Nephron (organoid): ENCODE data around the gene HNRNPAB.

Experiments used
- H3K27ac Mint-ChIP-seq, 3 experiments: 2 replicates each; pipeline ENCODE4 v1.8.0; 2020; ENCODE audit warnings: mixed read lengths in 3 of 3, mild to moderate bottlenecking in 2 of 3, moderate library complexity in 1 of 3
- H3K27me3 Mint-ChIP-seq: 2 replicates; pipeline ENCODE4 v1.8.0; 2021; ENCODE audit warnings: low read depth, mild to moderate bottlenecking, moderate library complexity, mixed read lengths
- H3K36me3 Mint-ChIP-seq: 2 replicates; pipeline ENCODE4 v1.8.0; 2020; ENCODE audit warnings: low read depth, mixed read lengths
- H3K4me1 Mint-ChIP-seq: 2 replicates; pipeline ENCODE4 v1.8.0; 2020; ENCODE audit warnings: mixed read lengths
- H3K4me3 Mint-ChIP-seq, 3 experiments: 2 replicates each; pipeline ENCODE4 v1.8.0; 2020; ENCODE audit warnings: mild to moderate bottlenecking in 3 of 3, mixed read lengths in 3 of 3, moderate library complexity in 2 of 3
- H3K9me3 Mint-ChIP-seq: 2 replicates; pipeline ENCODE4 v1.8.0; 2020; ENCODE audit warnings: mixed read lengths
- CTCF ChIP-seq, 3 experiments: fragments of 200-600 bp; sonication (generic); IDR thresholded peaks; one replicate each; pipeline ENCODE4 v1.5.0; 2021; ENCODE audit warnings: antibody characterized with exemption in 3 of 3; ENCODE audit not compliant: unreplicated experiment in 3 of 3

Gene HNRNPAB

DNA sequence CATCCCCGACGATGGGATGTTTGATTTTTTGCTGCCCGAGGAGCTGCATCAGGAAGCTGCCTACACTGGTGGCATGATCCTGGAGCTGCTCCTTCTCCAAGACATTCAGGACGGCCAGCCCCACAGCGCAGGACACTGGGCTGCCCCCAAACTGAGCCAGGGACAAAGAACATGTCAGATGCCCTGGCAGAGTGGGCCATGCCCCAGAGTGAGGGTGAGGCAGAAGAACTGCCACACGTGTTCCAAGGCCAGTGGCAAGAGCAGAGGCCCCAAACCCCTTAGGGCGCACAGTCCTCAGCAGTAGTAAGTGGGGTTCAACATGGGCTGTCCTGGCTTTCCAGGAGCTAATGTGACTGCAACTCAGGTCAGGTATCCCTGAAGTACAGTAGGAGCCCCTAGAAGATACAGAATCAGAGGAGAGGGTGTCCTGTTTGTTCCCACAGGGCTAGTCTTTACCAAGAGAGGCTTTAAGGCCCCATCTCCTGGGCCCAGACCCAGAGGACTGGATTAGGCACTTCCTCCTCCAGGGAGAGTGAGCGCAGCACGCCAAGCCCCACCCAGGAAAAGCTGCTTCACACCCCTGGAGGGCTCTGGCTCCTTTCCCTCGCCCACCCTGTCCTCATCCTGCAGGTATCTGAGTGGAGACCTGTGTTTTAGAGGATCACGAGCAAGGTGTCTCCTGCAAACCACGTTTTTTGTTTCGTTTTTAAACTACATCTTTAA lies 11.1 kb downstream of the HNRNPAB start:
- peaks cover 70% of the 10 kb centered on the region for H3K36me3 Mint-ChIP-seq
- H3K4me1 Mint-ChIP-seq = peaks cover 14% of the 10 kb centered on the region
- no peak overlapping the region for H3K27ac Mint-ChIP-seq
- no peak overlapping the region for H3K4me3 Mint-ChIP-seq
- no peak for TF ChIP-seq CTCF (IDR thresholded peaks at IDR 0.05; ENCODE audit: unreplicated experiment in 3 of 3)
- H3K27me3 Mint-ChIP-seq = no peaks in the 10 kb centered on the region
- H3K9me3 Mint-ChIP-seq = no peaks in the 10 kb centered on the region

DNA sequence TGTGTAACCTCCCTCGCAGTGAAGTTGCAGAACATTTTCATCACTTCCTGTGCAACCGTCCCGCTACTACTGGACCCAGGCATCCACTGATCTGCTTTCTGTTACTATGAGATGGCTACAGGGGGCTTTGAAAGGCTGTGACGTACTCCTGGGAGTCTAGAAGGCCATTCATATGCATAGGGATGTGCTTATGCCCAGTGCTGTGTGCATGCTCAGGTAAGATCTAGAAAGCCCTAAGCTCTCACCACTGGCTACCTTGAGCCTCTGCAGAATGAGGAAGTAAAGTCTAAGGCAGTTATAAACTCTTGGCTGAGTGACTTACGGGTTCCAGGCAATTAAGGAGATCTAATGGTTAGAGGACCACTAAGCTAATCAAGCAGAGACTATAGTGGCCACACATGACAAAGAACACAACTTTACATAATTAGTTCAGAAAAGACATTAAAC lies 11.8 kb downstream of the HNRNPAB start:
- Mint-ChIP-seq H3K4me3 (no peak overlapping the region), H3K36me3 (peaks cover 68% of the 10 kb centered on the region), H3K9me3 (no peaks in the 10 kb centered on the region), H3K27me3 (no peaks in the 10 kb centered on the region), H3K27ac (peak overlapping the region in 1 of 3 experiments; percentile 1), H3K4me1 (peaks cover 14% of the 10 kb centered on the region)
- TF ChIP-seq CTCF (IDR thresholded peaks at IDR 0.05; ENCODE audit: unreplicated experiment in 3 of 3) = no peak

- Mint-ChIP-seq H3K27ac (no peak overlapping the region), H3K9me3 (no peaks in the 10 kb centered on the region), H3K4me3 (no peak overlapping the region), H3K4me1 (peaks cover 14% of the 10 kb centered on the region), H3K36me3 (peaks cover 69% of the 10 kb centered on the region), H3K27me3 (no peaks in the 10 kb centered on the region)
- no peak for TF ChIP-seq CTCF (IDR thresholded peaks at IDR 0.05; ENCODE audit: unreplicated experiment in 3 of 3)
Observed at GRCh38 chr5:178216779-178217178, 12.4 kb downstream of the HNRNPAB start.

GRCh38 chr5:178218237-178218776 lies 14.0 kb downstream of the HNRNPAB start:
- no peak for TF ChIP-seq CTCF (IDR thresholded peaks at IDR 0.05; ENCODE audit: unreplicated experiment in 3 of 3)
- Mint-ChIP-seq H3K36me3 (peaks cover 65% of the 10 kb centered on the region), H3K27ac (no peak overlapping the region)

DNA sequence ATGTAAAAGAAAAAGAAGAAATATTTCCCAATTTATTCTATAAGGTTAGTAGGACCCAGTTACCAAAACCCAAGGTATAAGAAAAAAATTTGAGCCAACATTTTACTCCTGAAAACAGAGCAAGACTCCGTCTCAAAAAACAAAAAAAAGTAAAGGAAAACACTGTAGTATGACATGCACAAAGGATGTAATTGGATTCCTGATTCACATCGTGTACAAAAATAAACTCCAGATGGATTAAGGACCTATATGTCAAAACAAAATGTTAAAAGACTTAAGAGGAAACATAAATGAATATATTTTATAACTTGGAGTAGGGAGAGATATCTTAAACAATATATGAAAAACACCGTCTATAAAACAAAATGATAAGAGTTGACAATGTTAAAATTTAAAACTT lies 14.5 kb downstream of the HNRNPAB start:
- peaks cover 14% of the 10 kb centered on the region for H3K4me1 Mint-ChIP-seq
- no peak overlapping the region for H3K4me3 Mint-ChIP-seq
- no peaks in the 10 kb centered on the region for H3K27me3 Mint-ChIP-seq
- no peak for TF ChIP-seq CTCF (IDR thresholded peaks at IDR 0.05; ENCODE audit: unreplicated experiment in 3 of 3)
- H3K27ac Mint-ChIP-seq = no peak overlapping the region
- H3K36me3 Mint-ChIP-seq = peaks cover 63% of the 10 kb centered on the region
- no peaks in the 10 kb centered on the region for H3K9me3 Mint-ChIP-seq

More at GRCh38 chr5:178218237-178218776, 14.0 kb downstream of the HNRNPAB start:
- Mint-ChIP-seq H3K9me3 (no peaks in the 10 kb centered on the region), H3K4me3 (no peak overlapping the region), H3K27me3 (no peaks in the 10 kb centered on the region), H3K4me1 (peaks cover 18% of the 10 kb centered on the region)

GRCh38 chr5:178221282-178221681 lies 16.9 kb downstream of the HNRNPAB start:
- Mint-ChIP-seq H3K27ac (no peak overlapping the region), H3K4me3 (no peak overlapping the region), H3K36me3 (peaks cover 57% of the 10 kb centered on the region), H3K9me3 (no peaks in the 10 kb centered on the region), H3K4me1 (peaks cover 13% of the 10 kb centered on the region), H3K27me3 (no peaks in the 10 kb centered on the region)
- no peak for TF ChIP-seq CTCF (IDR thresholded peaks at IDR 0.05; ENCODE audit: unreplicated experiment in 3 of 3)
